Measurements from ENCODE around the gene RAVER2.

Gene RAVER2

DNA sequence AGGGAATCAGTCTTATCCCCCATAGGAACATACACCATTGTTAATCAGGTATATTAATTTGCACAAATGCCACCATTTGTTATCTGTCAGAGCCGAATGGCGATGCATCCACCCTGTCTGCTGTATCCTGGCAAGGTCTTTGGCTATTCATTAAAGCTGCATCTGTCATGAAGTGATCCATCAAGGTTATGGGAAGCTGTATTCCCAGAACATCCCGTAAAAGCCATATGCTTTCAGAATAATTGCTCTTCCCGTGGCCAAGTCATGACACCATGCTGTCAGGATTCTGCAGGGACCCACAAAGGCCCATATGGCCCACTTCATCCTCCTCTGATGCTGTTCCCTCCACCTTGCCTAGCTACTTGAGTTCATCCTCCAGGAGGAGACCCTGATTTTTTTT lies 103.9 kb downstream of the RAVER2 start:
- DNase-seq = peak; percentile 67 to 93

DNA sequence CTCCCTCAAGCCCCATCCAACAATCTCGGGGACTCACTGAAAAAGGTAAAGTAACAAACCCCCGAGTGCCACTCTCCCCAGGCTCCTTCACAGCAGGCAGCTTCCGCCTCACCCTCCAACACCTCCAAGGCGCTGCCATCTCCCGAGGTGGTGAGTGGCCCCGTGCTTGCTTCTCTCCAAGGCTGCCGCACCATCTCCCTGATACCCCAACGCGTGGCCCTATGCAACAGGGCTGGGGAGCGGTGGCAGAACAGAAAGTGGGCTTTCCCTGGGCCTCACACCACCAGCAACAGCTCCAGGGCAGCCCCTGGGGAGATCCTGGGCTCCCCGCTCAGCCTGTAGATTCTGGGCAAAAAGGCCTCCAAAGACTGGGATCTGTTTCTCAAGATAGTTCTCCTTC lies 105.1 kb downstream of the RAVER2 start:
- DNase-seq = no peak

DNA sequence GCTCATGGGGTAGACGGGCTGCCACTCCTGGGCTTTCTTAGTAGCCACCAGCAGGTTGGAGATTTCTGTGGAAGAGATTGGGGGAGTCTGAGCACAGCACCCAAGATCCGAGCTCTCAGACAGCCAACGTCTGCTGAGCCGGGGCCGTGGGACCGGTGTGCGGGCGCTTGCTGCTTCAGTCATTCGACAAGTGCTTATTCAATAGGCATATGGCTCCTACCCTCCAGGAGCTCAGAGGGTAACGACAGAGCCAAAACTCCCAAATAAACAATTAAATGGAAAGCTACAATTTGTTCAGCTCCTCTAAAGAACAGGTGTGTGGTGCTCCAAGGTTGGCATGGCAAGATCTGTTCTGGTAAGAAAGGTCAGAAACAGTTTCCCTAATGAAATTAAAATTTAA lies 106.0 kb downstream of the RAVER2 start:
- no peak for DNase-seq

DNA sequence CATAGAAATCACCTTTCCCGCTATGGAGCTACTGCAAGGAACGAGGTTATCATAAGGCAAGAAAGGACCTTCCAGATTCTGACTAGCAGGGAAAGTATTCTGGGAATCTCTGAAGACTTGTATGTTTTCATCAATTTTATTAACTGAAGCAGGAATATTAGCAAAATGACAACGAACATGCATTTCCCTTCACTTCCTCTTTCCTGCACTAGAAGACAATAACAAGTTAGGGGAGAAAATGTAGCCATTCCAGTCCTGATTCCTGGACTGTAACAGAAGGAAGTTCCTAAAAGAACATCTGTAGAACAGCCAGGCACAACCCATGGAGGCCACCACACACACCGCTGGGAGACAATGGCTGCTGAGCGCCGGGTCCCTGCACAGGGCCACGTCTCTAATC lies 106.8 kb downstream of the RAVER2 start:
- no peak for DNase-seq

DNA sequence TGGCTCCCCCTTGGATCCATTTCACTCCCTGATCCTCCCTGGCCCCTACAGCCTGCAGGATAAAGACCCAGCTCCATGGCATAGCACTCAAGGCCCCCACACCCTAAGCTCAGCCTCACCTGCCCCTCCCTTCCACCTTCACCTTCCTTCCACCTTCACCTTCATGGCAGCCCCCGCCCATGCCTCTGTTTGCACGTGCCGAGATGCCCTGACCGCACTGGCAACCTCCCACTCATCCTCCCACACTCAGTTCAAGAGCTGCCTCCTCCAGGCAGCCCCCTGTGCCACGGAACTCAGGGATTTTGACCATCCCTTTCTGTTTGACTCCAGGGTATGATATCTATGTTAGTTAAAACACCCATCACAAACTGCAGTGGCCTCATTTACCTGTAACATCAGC lies 109.8 kb downstream of the RAVER2 start:
- DNase-seq = no peak

DNA sequence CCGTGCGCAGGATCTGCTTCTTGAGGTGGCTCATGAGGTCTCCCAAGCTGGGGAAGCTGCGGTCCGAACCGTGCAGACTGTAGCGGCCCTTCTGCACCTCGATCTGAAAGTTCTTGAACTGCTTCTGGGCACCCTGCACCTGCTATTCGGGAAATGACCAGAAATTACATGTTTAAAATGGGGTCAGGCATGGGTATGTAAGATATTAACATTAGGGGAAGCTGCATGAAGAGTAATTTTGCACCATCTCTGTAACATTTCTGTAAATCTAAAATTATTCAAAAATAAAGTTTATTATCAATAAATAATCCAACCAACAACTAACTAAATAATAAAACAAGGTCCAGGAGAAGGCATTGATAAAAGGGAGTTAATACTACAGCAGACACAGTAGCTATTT lies 110.7 kb downstream of the RAVER2 start:
- DNase-seq = no peak

DNA sequence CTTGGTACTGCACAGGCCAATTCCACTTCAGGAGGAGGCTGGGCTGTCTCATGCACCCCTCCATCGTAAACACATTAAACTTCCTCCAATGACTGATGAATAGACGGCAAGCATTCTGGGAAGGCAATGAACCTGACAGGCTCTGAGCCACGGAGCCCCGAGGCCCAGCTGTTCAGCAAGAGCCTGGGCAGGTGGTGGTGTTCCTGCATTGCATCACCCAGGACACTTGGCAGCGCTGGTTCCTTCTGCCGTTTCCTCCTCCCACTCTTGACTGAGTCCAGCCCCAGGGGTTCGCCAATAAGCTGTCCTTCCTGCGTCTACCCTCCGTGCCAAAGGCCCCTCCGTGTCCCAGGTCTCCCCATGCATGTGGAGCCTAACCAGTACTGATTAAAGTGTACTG lies 111.7 kb downstream of the RAVER2 start:
- peak; percentile 48 to 88 for DNase-seq

- no peak for DNase-seq
Observed at GRCh38 chr1:64857347-64857746, 112.5 kb downstream of the RAVER2 start.

DNA sequence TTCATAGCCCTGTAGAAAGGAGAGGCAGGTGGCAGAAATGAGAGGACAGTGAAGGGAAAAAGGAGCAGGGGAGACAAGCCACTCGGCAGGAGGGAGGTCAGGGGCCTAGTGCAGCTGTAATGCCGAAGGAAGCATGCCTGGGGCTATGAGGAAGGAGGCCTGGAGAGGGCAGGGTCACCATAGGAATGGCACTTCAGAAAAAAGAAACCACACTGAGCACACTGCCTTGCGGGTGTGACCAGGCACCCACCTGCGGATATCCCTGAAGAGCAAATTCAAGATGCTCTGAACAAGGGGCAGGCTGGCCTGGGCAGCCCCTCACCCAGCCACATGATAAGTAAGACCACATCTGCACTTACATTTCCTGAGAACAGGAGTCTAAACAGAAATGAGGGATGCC lies 116.7 kb downstream of the RAVER2 start:
- no peak for DNase-seq

DNA sequence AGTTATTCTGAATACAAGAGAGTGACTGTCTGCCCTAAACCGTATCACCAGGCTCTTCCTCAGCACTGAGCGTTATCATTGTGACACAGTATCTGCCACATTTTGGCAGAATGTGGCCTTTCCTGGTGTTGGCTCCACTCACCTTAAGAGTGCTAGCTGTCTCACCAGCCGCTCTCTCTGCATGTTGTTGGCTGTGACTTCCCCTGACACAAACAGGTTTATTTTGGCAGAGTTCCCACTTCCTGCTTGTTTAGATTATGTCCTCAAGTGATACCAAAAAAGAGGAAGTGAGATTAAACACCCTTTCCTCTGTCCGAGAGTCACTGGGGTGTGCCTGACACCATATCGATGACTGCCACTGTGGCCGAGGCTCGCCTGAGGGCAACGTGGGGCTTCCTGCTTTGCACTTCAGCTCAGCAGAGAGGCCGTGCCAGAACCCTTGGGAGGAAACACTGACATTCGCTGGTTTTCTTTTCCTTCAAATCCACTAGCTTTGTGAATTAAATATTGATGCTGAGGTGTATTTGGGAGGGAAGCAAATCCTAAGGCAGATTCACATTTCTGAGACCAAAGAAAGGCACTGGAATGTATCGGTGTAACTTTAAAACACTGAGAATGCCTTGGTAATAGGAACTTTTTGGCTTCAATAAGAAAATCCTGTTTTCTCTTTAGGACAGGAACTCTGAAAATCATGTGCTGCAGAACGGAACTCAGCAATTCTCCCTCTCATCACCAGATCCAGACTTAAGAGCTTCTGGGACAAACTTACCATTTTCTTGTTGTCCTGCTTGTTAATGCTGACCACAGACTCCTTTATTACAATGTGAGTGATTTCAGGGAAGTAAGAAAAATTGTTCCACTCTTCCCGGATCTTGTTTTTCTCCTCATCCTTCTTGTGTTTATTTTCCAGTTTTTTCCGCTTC lies 119.4 kb downstream of the RAVER2 start:
- no peak for DNase-seq

DNA sequence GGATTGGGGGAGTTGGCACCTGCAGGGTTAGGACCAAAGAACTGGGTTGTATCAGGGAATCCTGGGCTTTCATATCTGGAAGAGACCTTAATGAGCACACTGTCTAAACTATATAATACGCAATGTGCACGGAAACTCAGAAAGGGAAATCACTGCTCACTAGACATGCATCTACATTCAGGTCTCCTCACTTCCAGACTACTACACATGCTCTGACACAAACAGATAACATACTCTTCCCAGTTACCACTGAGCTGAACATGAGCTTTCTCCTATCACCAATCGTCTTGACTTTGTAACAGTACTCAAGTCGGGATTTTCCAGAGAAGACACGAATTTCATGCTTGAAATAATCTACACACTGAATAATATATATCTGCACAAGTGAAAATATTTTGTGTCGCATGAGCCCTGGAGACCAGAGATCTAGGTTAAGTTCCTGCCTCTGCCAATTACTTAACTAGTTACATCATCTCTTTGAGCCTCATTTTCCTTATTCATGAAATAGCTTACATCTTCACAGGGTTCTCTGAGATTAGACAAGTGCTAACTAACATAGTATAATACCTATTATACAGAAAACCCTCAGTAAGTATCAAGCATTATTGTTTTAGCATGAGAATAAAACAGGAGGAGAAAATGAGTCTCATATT lies 120.4 kb downstream of the RAVER2 start:
- DNase-seq = no peak

DNA sequence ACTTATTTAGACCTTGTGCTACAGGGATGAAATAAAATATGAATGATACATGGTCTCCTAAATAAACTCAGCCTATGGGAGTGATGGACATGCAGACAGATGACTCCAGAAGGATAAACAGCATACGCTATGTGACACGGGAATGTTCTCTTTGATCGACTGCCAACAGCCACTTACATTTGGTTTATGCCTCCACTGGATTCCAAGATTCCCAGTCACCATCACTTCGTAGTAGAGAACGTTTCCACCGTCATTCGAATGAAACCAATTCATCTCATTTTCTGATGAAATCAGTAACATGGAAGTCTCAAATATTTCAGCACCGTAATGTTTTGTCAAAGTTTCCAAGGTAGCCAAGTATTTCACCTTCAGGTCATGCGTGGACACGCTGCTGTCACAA lies 121.8 kb downstream of the RAVER2 start:
- no peak for DNase-seq

- no peak for DNase-seq
Observed at GRCh38 chr1:64867266-64867665, 122.4 kb downstream of the RAVER2 start.

DNA sequence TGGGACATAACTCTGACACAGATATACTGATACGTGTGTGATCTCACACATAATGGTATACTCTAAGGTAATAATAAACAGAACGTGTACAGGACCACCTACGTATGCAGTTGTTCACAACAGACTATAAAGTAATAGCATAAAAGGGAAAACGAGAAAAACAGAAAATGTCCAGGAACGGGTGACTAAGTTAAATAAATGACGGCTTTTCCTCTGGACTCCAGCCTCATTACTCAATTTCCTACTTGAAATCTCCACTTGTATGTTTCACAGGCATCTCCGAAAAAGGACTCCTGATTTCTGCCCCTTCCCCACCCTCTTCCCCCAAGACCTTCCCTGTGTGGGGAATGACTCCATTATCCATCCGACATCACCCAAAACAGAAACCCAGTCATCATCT lies 126.4 kb downstream of the RAVER2 start:
- no peak for DNase-seq

DNA sequence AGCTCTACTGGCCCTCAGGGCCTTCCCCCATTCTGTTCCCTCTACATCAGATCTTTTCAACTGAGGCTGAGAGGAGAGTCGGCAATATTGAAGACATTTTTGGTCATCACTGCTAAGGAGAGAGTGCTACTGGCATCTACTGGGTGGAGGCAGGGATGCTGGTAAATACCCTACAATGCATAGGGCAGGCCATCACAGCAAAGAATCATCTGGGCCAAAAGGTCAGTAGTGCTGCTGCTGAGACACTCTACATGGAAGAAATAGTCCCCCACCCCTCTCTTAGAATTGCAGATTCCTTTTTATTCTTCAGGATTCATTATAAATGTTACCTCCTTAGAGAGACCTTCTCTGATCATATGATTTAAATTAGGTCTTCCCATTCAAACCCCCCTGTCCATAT lies 127.2 kb downstream of the RAVER2 start:
- DNase-seq = no peak

DNA sequence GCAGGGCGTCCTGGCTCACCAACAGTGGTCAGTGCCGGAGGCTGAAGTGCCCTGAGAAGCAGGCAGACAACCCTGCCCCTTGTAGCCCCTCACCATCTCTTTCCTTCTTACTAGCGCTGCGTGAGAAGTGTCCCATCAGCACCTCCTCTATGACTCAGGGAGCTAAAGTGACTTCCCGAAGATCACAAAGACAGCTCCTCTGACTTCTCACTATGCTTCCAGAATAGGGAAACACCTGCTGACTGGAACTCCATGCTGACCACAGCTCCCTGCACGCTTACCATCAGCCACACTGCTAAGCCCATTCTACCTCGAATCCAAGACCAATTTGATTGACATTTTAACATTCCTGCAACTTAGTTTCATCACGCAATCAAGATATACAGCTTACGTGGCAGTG lies 128.7 kb downstream of the RAVER2 start:
- no peak for DNase-seq

DNA sequence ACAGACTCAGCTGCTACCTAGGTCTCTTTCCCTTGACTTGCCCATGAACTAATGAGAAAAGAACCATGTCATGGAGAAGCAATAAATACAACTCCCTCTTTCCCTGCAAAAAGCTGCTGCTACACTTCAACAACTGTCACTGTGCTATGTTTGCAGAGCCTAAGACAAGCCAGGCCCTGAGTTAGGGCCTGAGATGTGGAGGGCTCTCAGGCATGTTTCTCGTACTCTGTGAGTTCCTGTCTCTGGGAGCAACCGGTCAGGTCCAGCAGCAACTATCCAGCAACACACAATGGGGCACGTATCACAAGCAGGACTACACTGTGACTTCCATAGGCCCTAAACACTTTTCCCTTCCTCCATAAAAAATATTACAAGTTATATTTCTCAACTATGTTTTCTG lies 129.8 kb downstream of the RAVER2 start:
- DNase-seq = no peak

- no peak for DNase-seq
Observed at GRCh38 chr1:64875101-64875500, 130.2 kb downstream of the RAVER2 start.

- no peak for DNase-seq
Observed at GRCh38 chr1:64875606-64876005, 130.7 kb downstream of the RAVER2 start.

GRCh38 chr1:64877151-64877550 lies 132.3 kb downstream of the RAVER2 start:
- no peak for DNase-seq

- DNase-seq = no peak
Observed at GRCh38 chr1:64877598-64877997, 132.7 kb downstream of the RAVER2 start.

- DNase-seq = no peak
Observed at GRCh38 chr1:64878090-64878489, 133.2 kb downstream of the RAVER2 start.

DNA sequence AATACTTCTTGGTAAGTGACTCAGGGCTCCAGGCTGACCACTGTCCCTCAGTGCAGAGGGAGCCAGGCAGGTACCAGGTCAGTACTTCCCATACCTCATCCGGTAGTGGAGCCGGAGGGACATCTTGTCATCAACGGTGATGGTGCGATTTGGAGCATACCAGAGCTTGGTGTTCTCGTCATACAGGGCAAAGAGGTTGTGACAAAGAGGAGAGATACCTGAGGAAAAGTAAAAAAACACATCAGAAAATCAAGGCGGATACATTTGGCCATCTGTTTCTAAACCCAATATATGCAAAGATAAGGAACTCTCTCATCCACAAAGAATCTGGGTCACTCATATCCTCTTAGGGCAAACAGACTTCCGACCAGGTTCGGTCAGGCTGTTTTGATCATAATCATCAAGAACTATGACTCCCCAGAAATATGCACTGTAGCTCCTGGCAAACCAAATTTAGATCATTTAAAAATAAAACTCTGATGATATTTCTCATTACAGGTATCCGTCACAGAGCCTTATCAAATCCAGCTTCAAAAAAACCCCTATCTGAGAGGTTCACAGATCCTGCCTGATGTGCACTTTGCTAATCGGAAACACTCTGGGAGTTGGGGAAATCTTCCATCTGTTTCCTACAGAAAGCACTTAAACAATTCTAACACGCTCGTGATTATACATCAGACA lies 134.2 kb downstream of the RAVER2 start:
- no peak for DNase-seq

DNA sequence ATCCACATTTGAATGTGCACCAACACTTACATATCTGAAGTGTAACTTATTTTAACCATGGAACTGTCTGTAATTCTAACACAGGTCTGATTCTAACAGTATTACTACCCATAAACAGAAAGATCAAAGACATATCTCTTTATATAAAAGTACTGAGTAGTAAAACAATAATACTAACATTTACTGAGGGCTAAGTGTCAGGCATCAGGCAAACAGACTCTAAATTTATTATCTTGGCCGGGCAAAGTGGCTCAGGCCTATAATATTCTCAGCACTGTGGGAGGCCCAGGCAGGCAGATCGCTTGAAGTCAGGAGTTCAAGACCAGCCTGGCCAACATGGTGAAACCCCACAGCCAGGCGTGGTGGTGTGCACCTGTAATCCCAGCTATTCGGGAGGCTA lies 135.6 kb downstream of the RAVER2 start:
- no peak for DNase-seq
